ENCODE measurements around the gene HNRNPC.

DNA sequence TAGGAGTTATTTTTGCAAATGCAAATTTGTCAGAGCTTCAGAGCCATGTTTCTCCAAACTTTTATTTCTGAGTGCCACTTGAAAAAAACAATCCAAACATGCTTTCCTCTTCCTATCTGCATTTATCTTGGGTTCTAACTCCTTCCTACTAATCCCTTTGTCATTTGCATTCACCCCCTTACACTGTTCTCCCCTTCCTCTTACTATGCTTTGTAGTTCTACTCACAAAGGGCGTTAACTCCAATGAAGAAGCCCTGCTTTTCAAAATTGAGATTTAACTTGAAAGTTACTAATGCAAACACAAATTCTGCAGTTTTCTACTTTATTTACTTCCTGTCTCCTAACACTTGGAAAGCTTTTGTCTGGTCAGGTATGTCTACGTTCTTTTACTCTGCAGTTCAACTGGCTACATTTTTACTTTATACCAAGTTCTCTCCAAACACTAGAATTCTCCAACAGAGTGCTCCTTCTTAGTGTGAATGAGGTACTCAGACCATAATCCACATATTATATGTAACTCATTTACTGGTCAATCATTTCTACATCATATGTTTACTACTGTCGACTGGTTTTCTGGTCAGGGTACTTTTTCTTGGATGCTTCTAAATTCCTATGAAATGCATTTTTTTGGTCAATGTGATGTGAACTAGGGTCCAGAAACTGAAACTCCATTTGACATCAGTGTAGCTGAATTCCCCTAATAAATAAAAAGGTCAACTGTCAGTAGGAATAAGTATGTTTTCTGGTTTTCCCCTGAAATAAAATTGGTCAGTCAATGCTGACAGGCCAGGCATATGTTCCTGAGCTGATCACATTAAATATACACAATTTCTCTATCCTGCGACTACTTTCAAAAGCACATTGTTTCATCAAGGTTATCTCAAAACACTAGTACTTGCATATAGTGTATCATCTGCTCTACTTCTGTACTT lies 62.2 kb downstream of the HNRNPC start:
- TF ChIP-seq, protein P1, sequence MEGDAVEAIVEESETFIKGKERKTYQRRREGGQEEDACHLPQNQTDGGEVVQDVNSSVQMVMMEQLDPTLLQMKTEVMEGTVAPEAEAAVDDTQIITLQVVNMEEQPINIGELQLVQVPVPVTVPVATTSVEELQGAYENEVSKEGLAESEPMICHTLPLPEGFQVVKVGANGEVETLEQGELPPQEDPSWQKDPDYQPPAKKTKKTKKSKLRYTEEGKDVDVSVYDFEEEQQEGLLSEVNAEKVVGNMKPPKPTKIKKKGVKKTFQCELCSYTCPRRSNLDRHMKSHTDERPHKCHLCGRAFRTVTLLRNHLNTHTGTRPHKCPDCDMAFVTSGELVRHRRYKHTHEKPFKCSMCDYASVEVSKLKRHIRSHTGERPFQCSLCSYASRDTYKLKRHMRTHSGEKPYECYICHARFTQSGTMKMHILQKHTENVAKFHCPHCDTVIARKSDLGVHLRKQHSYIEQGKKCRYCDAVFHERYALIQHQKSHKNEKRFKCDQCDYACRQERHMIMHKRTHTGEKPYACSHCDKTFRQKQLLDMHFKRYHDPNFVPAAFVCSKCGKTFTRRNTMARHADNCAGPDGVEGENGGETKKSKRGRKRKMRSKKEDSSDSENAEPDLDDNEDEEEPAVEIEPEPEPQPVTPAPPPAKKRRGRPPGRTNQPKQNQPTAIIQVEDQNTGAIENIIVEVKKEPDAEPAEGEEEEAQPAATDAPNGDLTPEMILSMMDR (IDR thresholded peaks at IDR 0.05), result no peak
- TF ChIP-seq POLR2A (IDR thresholded peaks at IDR 0.05), result no peak

Data from thyroid gland (tissue), 4 donors.